ENCODE data around the gene TMEM234.

- no peak for TF ChIP-seq REST (IDR thresholded peaks at IDR 0.05)
- no peak for TF ChIP-seq CTCF (IDR thresholded peaks at IDR 0.05)
- TF ChIP-seq EP300 (IDR thresholded peaks at IDR 0.05): no peak
- no peak for TF ChIP-seq POLR2A (IDR thresholded peaks at IDR 0.05; ENCODE audit: low read length)
- TF ChIP-seq MAX (IDR thresholded peaks at IDR 0.05): no peak
- TF ChIP-seq KDM1A (IDR thresholded peaks at IDR 0.05; ENCODE audit: low read depth): no peak
- TF ChIP-seq HMGXB4 (CRISPR knock-in tag; IDR thresholded peaks at IDR 0.05; ENCODE audit: borderline replicate concordance): no peak
- TF ChIP-seq FOSL2 (IDR thresholded peaks at IDR 0.05): no peak
- no peak for TF ChIP-seq FOSL2 (CRISPR knock-in tag; IDR thresholded peaks at IDR 0.05)
- no peak for TF ChIP-seq RAD21 (conservative IDR thresholded peaks at IDR 0.05 in 1 of 2, IDR thresholded peaks at IDR 0.05 in 1 of 2)
- TF ChIP-seq ZNF302 (CRISPR knock-in tag; IDR thresholded peaks at IDR 0.05): no peak
- TF ChIP-seq JUNB (IDR thresholded peaks at IDR 0.05): no peak
- no peak for TF ChIP-seq JUN (IDR thresholded peaks at IDR 0.05)
- TF ChIP-seq RFX5 (IDR thresholded peaks at IDR 0.05): no peak
These were observed 573 bp downstream of the TMEM234 start for GRCh38 chr1:32221581-32221979.

All from A549 (cell line).